HG03159 (cell line): ENCODE measurements around the gene LMO3.
"Not testable (repeated sequence)": the region's sequence is repeated elsewhere in the genome, so short reads cannot be mapped to it uniquely, and the experiment has no call there.

Experiments used
- ATAC-seq: cut with Tn5 transposase; IDR thresholded peaks from one replicate; pipeline ENCODE4 v1.9.1; 2021; ENCODE audit warnings: mild to moderate bottlenecking, moderate library complexity; ENCODE audit not compliant: unreplicated experiment

LMO3 gene

GRCh38 chr12:16553457-16553856 lies 52.5 kb downstream of the LMO3 start:
- ATAC-seq = no peak

DNA sequence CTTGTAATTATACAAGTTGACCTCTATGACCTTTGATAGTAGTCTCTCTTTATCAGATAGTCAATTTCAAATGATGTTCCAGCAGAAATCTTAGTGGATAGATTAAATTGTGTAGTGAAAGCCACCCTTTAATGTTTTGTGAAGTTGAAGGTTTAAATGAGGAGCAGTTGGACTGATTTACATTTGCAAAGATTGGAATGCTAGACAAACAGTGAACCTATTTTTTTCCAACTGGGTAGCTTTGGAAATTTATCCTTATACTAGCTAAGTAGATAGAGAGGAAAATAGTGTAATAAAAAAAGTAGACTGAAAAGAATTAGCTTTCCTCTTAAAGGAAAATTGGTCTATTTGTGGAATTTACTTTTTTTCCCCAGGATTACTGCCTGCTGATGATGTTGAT lies 53.7 kb downstream of the LMO3 start:
- no peak for ATAC-seq

GRCh38 chr12:16545836-16546235 lies 60.1 kb downstream of the LMO3 start:
- no peak for ATAC-seq

DNA sequence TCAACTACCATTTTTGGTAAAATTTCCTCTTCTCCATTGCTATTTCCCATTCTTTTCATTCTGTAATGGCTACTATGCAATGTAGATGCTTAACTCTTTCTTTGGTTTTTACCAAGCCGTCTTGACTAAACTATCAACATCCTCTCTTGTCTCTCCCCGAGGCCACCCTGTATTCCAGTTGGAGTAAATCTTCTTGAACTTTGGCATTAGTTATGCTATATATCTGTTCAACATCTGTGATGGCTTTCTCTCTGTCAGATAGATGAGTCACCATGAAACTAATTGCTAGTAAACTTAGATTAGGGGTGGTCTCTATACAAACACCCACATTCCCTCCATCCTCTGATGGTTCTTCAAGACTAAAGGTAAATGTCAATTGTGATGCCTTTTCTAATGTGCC lies 63.4 kb downstream of the LMO3 start:
- no peak for ATAC-seq

- ATAC-seq = not testable (repeated sequence)
Measured at GRCh38 chr12:16537652-16538051, 68.3 kb downstream of the LMO3 start.

DNA sequence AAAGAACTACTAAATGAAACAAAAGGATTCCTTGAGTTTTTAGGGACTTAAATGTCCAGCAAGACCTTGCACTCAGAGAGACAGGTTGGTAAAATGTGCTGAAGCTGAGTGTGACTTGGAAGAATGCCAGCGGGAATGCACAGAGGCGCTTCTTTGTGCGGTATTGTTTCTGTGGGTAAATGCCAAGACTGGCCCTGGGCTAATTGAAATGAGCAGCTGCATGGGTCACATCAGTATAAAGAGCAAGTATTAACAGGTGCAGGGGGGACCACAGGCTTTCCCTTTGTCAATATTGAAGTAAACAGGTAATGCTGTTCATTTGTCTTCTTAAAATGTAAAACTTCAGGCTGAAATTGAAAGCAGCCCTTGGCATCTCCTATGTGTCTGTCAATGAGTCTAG lies 74.3 kb downstream of the LMO3 start:
- ATAC-seq = peak; percentile 69

GRCh38 chr12:16530268-16530850 lies 75.6 kb downstream of the LMO3 start:
- no peak for ATAC-seq

- ATAC-seq = no peak
Measured at GRCh38 chr12:16526693-16527092, 79.3 kb downstream of the LMO3 start.

DNA sequence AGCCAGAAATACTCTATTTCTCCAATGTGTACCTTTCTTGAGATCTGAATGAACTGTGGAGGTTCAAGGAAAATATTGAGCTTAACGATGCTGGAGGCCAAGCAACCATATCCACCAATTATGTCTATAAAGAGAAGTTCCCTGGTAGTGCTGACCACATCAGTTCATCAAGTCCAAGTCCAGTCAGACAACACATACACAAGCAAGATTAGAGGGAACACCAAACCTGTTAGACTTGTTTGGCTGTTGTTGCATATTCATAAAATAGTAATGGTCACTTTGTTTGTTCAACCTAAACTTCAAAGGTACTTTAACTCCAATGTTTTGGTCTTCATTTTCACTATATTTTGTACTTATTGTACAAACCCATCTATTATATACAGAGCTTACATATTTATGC lies 81.6 kb downstream of the LMO3 start:
- no peak for ATAC-seq

DNA sequence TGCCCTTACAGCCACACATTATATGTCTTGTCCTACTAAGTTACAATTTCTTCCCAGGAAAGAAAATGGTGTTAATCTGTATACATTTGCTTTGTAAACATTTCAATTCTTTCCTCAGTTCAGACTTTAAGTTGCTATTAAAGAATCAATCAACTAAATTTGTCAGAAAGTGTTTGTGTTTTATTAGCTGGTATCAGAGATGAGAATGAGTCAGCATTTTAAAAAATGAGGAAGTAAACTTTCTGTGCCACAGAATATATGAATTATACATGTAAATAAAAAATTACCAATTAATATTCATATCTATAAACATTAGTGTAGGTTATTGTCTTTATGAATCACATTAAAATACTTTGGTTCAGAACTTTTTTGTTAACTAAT lies 82.0 kb downstream of the LMO3 start:
- no peak for ATAC-seq

- no peak for ATAC-seq
Measured at GRCh38 chr12:16523284-16523950, 82.5 kb downstream of the LMO3 start.

DNA sequence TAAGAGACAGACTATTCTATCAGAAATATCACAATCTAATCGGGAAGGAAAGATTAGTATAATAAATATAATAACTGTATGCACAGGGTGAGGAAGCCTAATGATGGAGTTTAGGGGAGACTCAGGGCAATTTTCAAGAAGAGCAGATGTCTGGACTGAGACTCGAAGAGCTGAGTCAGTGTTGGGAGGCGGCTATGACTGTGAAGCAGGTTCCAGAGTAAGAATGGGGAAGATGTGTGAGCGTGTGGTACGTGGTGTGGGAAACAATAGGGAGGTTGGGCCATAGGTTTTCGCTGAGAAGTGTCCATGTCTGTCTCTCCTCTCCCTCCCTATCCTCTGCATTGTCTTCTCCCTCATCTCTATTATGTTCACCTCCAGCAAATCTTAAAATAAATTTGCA lies 85.6 kb downstream of the LMO3 start:
- no peak for ATAC-seq

DNA sequence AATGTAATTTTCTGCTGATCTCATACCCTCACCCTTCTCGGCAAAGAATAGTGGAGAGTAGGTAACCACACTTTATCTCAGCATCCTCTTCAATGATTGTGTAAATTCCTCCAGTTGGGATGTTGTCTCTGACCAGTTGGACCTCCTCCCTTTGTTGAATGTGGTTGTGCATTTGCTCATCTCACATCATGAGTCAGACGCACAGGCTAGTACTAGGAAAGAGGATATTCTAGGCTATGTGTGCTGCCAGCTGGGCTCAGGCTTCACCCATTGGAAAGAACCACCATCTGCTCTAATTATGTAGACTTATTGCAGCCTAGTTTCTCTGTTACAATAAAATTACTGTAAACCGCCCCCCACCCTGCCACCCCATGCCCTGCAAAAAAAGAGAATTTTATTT lies 90.3 kb downstream of the LMO3 start:
- no peak for ATAC-seq

- ATAC-seq = no peak
Measured at GRCh38 chr12:16513231-16513630, 92.7 kb downstream of the LMO3 start.

DNA sequence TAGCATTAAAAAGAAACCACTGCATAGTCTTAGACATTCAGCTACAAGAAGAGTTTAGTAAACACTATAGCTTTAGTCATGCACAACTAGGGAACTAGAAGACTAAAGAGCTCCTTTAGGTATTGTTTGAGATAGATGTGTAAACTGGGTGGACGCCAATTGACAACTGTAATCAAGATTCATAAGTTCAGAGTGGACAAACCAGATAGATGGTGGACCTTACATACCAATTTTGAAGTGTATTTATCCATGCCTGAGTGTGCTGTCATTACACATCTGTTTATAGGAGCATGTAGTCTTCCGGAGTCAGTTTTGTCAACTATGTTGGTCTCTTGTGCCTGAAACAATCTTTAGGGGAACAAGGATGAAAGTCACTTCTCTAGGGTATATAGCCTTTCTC lies 96.6 kb downstream of the LMO3 start:
- ATAC-seq = no peak

GRCh38 chr12:16506394-16506793 lies 99.6 kb downstream of the LMO3 start:
- ATAC-seq = no peak

GRCh38 chr12:16504200-16504599 lies 101.8 kb downstream of the LMO3 start:
- ATAC-seq = no peak

DNA sequence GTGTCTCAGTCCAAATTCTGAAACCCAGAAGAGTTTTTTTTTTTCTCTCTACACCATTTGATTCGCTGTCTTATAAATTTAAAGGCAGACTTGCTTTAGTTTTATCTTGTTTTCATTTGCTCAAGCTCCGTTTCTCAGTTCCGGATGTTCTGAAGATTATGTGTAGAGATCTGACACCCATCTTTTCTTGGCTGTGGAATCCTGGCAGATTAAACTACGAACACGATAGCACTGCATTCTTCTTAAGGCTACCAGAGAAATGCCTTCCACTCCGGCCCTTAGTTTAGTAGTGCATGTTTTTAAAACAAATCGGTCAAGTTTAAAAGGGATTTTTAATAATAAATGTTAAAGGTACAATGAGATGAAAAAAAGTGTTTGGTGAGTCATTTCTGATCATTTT lies 106.4 kb downstream of the LMO3 start:
- no peak for ATAC-seq
